PC-3 (cell line): ENCODE data around the gene RBM46. TPM values are rescaled to one million over a fixed set of nuclear protein-coding genes. Genes with fewer than 3 reads are reported as not detected.

Experiments used
- ATAC-seq: fragments of 200-7000 bp; cut with Tn5 transposase; 2 replicates; pipeline ENCODE4 v1.9.1; 2020; ENCODE audit warnings: mild to moderate bottlenecking, moderate library complexity
- BruUV-seq: library from RNA; stranded (reverse); fragments of 400-500 nt; replicated peaks from 2 replicates; lab custom pipeline; 2021; lab: Mats Ljungman, UMichigan
- CTCF ChIA-PET: fragments of 300-600 bp; sonication (Branson Sonifier 250); formaldehyde crosslinking; loops from one replicate; lab custom pipeline; 2022; ENCODE audit warnings: antibody characterized with exemption; lab: Charles Lee
- POLR2A ChIA-PET: fragments of 300-600 bp; sonication (Branson Sonifier 250); formaldehyde crosslinking; loops from one replicate; lab custom pipeline; 2022; ENCODE audit warnings: antibody characterized with exemption; ENCODE audit not compliant: unreplicated experiment; lab: Charles Lee
- DNase-seq: peaks from one replicate; pipeline ENCODE4 v3.0.0-alpha.2; 2015
- H2AFZ ChIP-seq: fragments of 300-600 bp; sonication (generic); 2 replicates; pipeline ENCODE4 v1.6.0; 2016; ENCODE audit warnings: antibody characterized with exemption, low read length
- H3F3A ChIP-seq: fragments of 300-600 bp; sonication (generic); one replicate; pipeline ENCODE4 v1.6.0; 2017; ENCODE audit warnings: antibody characterized with exemption, low read length, control low read depth, mild to moderate bottlenecking; ENCODE audit not compliant: unreplicated experiment
- H3K27ac ChIP-seq: fragments of 300-600 bp; sonication (generic); 2 replicates; pipeline ENCODE4 v1.5.1; 2016; ENCODE audit warnings: mild to moderate bottlenecking, low read length
- H3K27me3 ChIP-seq: fragments of 300-600 bp; sonication (generic); 2 replicates; pipeline ENCODE4 v1.6.1; 2016; ENCODE audit warnings: low read length, mixed read lengths
- H3K36me3 ChIP-seq: fragments of 300-600 bp; sonication (generic); 2 replicates; pipeline ENCODE4 v1.6.1; 2016; ENCODE audit warnings: low read depth, mixed run types, low read length, mixed read lengths
- H3K4me1 ChIP-seq: fragments of 300-600 bp; sonication (generic); 2 replicates; pipeline ENCODE4 v1.5.1; 2016; ENCODE audit warnings: low read length; ENCODE audit not compliant: insufficient read depth
- H3K4me2 ChIP-seq: fragments of 300-600 bp; sonication (generic); 2 replicates; pipeline ENCODE4 v1.6.0; 2016; ENCODE audit warnings: low read length
- H3K4me3 ChIP-seq: fragments of 300-600 bp; sonication (generic); 2 replicates; pipeline ENCODE4 v1.5.1; 2016; ENCODE audit warnings: mild to moderate bottlenecking, low read length, mixed read lengths
- H3K79me2 ChIP-seq: fragments of 300-600 bp; sonication (generic); 2 replicates; pipeline ENCODE4 v1.6.1; 2017; ENCODE audit warnings: low read length, mixed read lengths
- H3K9ac ChIP-seq: fragments of 300-600 bp; sonication (generic); 2 replicates; pipeline ENCODE4 v1.6.0; 2016; ENCODE audit warnings: mild to moderate bottlenecking, low read length
- H3K9me2 ChIP-seq: fragments of 300-600 bp; sonication (generic); replicated peaks from 2 replicates; pipeline ENCODE4 v1.6.1; 2016; ENCODE audit warnings: mixed run types, low read length, mixed read lengths
- H3K9me3 ChIP-seq: fragments of 300-600 bp; sonication (generic); 2 replicates; pipeline ENCODE4 v1.6.1; 2016; ENCODE audit warnings: low read length, mixed read lengths
- H4K20me1 ChIP-seq: fragments of 300-600 bp; sonication (generic); 2 replicates; pipeline ENCODE4 v1.6.1; 2016; ENCODE audit warnings: low read length, mixed read lengths
- CTCF ChIP-seq: fragments of 300-600 bp; sonication (generic); conservative IDR thresholded peaks from 2 replicates; pipeline ENCODE4 v1.5.1; 2017; ENCODE audit warnings: antibody characterized with exemption, low read depth, mild to moderate bottlenecking, low read length
- EZH2 ChIP-seq: fragments of 300-600 bp; sonication (generic); IDR thresholded peaks from one replicate; pipeline ENCODE4 v1.6.1; 2017; ENCODE audit warnings: antibody characterized with exemption, mild to moderate bottlenecking, low read length; ENCODE audit not compliant: unreplicated experiment
- EZH2phosphoT487 ChIP-seq: fragments of 300-600 bp; sonication (generic); IDR thresholded peaks from 2 replicates; pipeline ENCODE4 v1.6.1; 2018; ENCODE audit warnings: mild to moderate bottlenecking, antibody characterized with exemption, low read length, borderline replicate concordance
- intact Hi-C: fragments of 100-400 bp; cut with micrococcal nuclease; formaldehyde crosslinking; loops from 2 replicates; pipeline ENCODE4 v1.9.0; 2023
- total RNA-seq: library from RNA; depleted of rRNA; stranded (reverse); fragments of >200 nt; gene quantifications from 2 replicates; pipeline ENCODE4 v1.2.3, GENCODE V29; 2014

Gene RBM46
- total RNA-seq, 1 experiment from 2014 or later = not detected

GRCh38 chr4:154744341-154744926 is 36.6 kb upstream of the RBM46 start:
- Histone ChIP-seq H3K27me3 (no peaks in the 10 kb centered on the region), H3K4me1 (peaks cover under 1% of the 10 kb centered on the region; the same call in 1 of the 2 replicates), H3K9ac (peak overlapping the region; percentile 32; the same call in 1 of the 2 replicates), H3K36me3 (no peaks in the 10 kb centered on the region), H3K79me2 (no peaks in the 10 kb centered on the region), H2AFZ (peak overlapping the region; percentile 99), H3K4me3 (peak overlapping the region; percentile 80), H4K20me1 (no peaks in the 10 kb centered on the region), H3K9me3 (no peaks in the 10 kb centered on the region), H3K27ac (no peak overlapping the region), H3K9me2 (no peaks in the 10 kb centered on the region), H3F3A (no peaks in the 10 kb centered on the region), H3K4me2 (peak overlapping the region; percentile 94)
- DNase-seq = no peak
- intact Hi-C loops = no loop called here
- CTCF ChIA-PET = interaction anchor here (0.6 kb wide), 1 partner anchor 102 kb away, joined by 4 read pairs; no protein-coding TSS in a partner anchor
- no peak for TF ChIP-seq CTCF
- TF ChIP-seq EZH2phosphoT487 = no peak
- no peak for TF ChIP-seq EZH2
- no TSS peak for BruUV-seq
- ATAC-seq = peak; percentile 7; the same call in 1 of the 2 replicates
- POLR2A ChIA-PET = no interaction called here

GRCh38 chr4:154757713-154758112 is 23.4 kb upstream of the RBM46 start:
- DNase-seq (no peak), ATAC-seq (no peak)
- H3K27ac ChIP-seq = no peak overlapping the region
- no peak overlapping the region for H3K4me3 ChIP-seq
- H3K9ac ChIP-seq = no peak overlapping the region
- no peak overlapping the region for H3K4me2 ChIP-seq
- H3K36me3 ChIP-seq = no peaks in the 10 kb centered on the region
- no peaks in the 10 kb centered on the region for H4K20me1 ChIP-seq
- no peaks in the 10 kb centered on the region for H3K79me2 ChIP-seq
- no peaks in the 10 kb centered on the region for H3K9me3 ChIP-seq
- no peaks in the 10 kb centered on the region for H3K27me3 ChIP-seq
- H2AFZ ChIP-seq = no peak overlapping the region
- no peaks in the 10 kb centered on the region for H3F3A ChIP-seq
- TF ChIP-seq CTCF (no peak), EZH2 (no peak), EZH2phosphoT487 (no peak)
- ChIA-PET CTCF (no interaction called here), POLR2A (no interaction called here)
- H3K9me2 ChIP-seq = no peaks in the 10 kb centered on the region
- no TSS peak for BruUV-seq
- intact Hi-C loops = no loop called here
- H3K4me1 ChIP-seq = no peaks in the 10 kb centered on the region

GRCh38 chr4:154760895-154761294 is 20.2 kb upstream of the RBM46 start:
- BruUV-seq = no TSS peak
- no peak for ATAC-seq

More at GRCh38 chr4:154760895-154761294, 20.2 kb upstream of the RBM46 start:
- ChIA-PET POLR2A (no interaction called here), CTCF (no interaction called here)
- no peak overlapping the region for H3K9ac ChIP-seq
- H3K4me1 ChIP-seq = no peaks in the 10 kb centered on the region
- H3K79me2 ChIP-seq = no peaks in the 10 kb centered on the region
- no peak overlapping the region for H3K27ac ChIP-seq
- H3K27me3 ChIP-seq = no peaks in the 10 kb centered on the region
- H3F3A ChIP-seq = no peaks in the 10 kb centered on the region
- no peak for TF ChIP-seq EZH2phosphoT487
- TF ChIP-seq CTCF = no peak
- no peak for TF ChIP-seq EZH2
- no peak for DNase-seq
- no peak overlapping the region for H2AFZ ChIP-seq
- no peak overlapping the region for H3K4me3 ChIP-seq
- no peaks in the 10 kb centered on the region for H3K9me2 ChIP-seq
- H3K4me2 ChIP-seq = no peak overlapping the region
- no peaks in the 10 kb centered on the region for H3K36me3 ChIP-seq
- H3K9me3 ChIP-seq = no peaks in the 10 kb centered on the region
- intact Hi-C loops = no loop called here
- no peaks in the 10 kb centered on the region for H4K20me1 ChIP-seq
